Measurements from ENCODE around the gene CTNNBIP1.

The CTNNBIP1 gene

GRCh38 chr1:9881838-9882249, 28.2 kb downstream of the CTNNBIP1 start:
- Histone ChIP-seq H3K27me3 (ENCODE audit: insufficient read depth, low read depth, severe bottlenecking) (no peaks in the 10 kb centered on the region), H3K36me3 (no peaks in the 10 kb centered on the region; the same call in 1 of the 2 replicates), H3K4me3 (ENCODE audit: low read depth, low read length) (no peak overlapping the region), H3K27ac (no peak overlapping the region), H3K9me3 (ENCODE audit: severe bottlenecking) (no peaks in the 10 kb centered on the region)
- no peak for DNase-seq
- TF ChIP-seq CTCF (IDR thresholded peaks at IDR 0.05; ENCODE audit: low read depth, low read length): no peak

DNA sequence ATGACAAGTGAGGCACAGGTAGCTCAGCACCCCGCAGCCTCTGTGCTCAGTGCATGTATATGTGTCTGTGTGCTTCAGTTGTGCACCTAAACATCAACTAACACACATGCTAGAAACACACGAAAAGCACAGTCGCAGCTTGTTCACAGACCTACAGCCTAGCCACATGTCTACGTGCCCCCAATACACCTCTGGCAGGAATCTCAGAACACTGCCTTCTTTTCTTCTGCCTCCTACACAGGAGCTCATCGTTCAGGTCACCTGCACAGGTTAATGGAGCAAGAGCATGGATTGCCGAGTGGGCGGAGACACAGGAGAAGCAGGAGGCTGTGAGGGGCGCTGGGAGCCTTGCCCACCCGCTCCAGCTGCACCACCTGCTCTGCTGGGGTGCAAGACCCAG, 31.7 kb downstream of the CTNNBIP1 start:
- H3K27ac ChIP-seq: no peak overlapping the region

DNA sequence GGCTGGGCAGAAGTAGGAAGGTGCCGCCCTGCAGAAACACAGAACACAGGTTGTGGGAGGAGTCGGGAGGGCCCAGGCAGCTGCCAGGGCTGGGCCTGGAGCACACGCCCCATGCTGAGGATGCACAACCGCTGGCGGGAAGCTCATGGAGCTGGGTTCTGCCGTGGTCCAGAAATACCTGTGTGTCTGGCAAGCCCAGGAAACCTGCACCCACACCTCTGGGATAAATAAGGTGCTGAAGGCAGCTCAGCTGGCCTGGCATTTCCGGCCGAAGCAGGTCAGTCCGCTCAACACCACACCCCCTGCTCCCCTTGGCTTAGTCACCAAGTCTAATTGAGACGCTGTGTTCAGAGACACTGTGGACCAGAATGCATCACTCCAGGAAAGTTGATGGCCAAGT, 32.1 kb downstream of the CTNNBIP1 start:
- H3K27ac ChIP-seq: no peak overlapping the region

More for the DNA sequence above, 31.7 kb downstream of the CTNNBIP1 start:
- Histone ChIP-seq H3K4me3 (ENCODE audit: low read depth, low read length) (no peak overlapping the region), H3K27me3 (ENCODE audit: insufficient read depth, low read depth, severe bottlenecking) (no peaks in the 10 kb centered on the region), H3K36me3 (no peaks in the 10 kb centered on the region), H3K9me3 (ENCODE audit: severe bottlenecking) (no peaks in the 10 kb centered on the region)
- TF ChIP-seq CTCF (IDR thresholded peaks at IDR 0.05; ENCODE audit: low read depth, low read length): no peak
- no peak for DNase-seq

DNA sequence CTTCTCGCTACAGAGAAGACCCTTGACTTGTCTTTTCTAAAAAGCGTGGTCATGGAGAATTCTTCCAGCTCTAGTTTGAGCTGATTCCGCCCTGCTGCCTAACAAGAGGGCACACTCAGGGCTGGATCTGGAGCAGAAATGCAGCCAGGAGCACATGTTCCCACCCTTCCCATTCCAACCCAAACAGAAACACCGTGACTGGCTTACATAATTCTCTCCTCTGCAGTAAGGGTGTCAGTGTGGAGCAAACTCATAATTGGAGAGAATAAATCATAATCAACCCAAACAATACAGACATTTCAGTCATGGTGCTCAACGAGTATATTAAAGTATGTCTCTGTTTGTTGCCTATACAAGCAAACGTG, 34.5 kb downstream of the CTNNBIP1 start:
- H3K4me3 ChIP-seq (ENCODE audit: low read depth, low read length): no peak overlapping the region

More for the DNA sequence above, 32.1 kb downstream of the CTNNBIP1 start:
- DNase-seq: no peak
- H3K27me3 ChIP-seq (ENCODE audit: insufficient read depth, low read depth, severe bottlenecking): no peaks in the 10 kb centered on the region
- no peak for TF ChIP-seq CTCF (IDR thresholded peaks at IDR 0.05; ENCODE audit: low read depth, low read length)
- H3K36me3 ChIP-seq: no peaks in the 10 kb centered on the region
- H3K4me3 ChIP-seq (ENCODE audit: low read depth, low read length): no peak overlapping the region
- no peaks in the 10 kb centered on the region for H3K9me3 ChIP-seq (ENCODE audit: severe bottlenecking)

DNA sequence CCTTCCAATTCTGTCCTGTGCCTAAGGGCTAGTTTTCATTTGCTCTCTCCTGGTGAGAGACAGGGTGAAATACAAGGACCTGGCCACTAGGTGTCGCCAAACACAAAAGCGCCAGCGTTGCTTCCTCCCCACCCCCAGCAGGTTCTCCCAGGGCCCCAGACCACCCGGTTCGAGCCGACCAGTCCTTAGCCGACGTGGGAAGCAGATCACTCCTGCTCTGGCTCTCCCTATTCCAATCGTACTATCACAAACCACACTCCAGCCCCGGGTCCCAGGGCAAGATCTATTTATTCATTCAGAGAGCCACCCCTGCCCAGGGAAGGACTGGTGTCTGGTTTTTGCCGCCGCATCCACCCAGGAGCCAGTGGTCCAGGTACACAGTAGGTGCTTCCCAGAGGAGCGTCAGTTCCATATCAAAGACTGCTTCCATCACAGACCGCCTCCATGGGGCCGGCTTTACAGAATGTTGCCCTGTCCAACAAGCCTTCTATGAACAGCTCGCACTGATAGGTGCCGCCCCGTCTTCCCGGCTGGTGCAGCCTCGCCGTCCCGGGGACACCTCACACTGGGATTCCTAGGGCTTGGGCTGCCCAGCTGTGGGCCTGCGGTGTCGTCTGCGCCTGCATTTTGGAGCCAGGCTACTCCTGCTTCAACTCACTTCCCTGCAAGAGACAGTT, 35.0 kb downstream of the CTNNBIP1 start:
- H3K4me3 ChIP-seq (ENCODE audit: low read depth, low read length): no peak overlapping the region
- TF ChIP-seq CTCF (IDR thresholded peaks at IDR 0.05; ENCODE audit: low read depth, low read length): peak; percentile 89
- H3K27ac ChIP-seq: peak overlapping the region; percentile 44; the same call in 1 of the 2 replicates
- DNase-seq: peak; percentile 82
- H3K36me3 ChIP-seq: no peaks in the 10 kb centered on the region
- H3K27me3 ChIP-seq (ENCODE audit: insufficient read depth, low read depth, severe bottlenecking): no peaks in the 10 kb centered on the region
- no peaks in the 10 kb centered on the region for H3K9me3 ChIP-seq (ENCODE audit: severe bottlenecking)

More for the DNA sequence above, 34.5 kb downstream of the CTNNBIP1 start:
- Histone ChIP-seq H3K27me3 (ENCODE audit: insufficient read depth, low read depth, severe bottlenecking) (no peaks in the 10 kb centered on the region), H3K27ac (no peak overlapping the region), H3K9me3 (ENCODE audit: severe bottlenecking) (no peaks in the 10 kb centered on the region), H3K36me3 (no peaks in the 10 kb centered on the region)
- DNase-seq: no peak
- TF ChIP-seq CTCF (IDR thresholded peaks at IDR 0.05; ENCODE audit: low read depth, low read length): no peak

DNA sequence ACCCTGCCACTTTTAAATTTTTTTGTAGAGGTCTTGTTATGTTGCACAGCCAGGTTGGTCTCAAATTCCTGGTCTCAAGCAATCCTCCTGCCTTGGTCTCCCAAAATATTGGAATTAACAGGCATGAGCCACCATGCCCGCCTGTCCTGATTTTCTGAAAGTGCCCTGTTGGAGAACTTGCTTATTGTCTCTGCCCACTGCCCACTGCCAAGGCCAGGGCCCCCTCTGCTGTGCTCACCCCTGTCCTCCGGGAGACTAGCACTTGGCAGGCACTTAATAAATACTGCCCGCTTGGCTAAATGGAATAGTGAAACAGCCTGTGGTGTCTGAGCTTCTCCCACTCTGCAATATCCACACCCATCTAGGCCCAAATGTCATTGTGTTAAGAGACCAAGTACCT, 35.7 kb downstream of the CTNNBIP1 start:
- no peak for DNase-seq
- no peak overlapping the region for H3K4me3 ChIP-seq (ENCODE audit: low read depth, low read length)
- H3K27ac ChIP-seq: no peak overlapping the region
- H3K27me3 ChIP-seq (ENCODE audit: insufficient read depth, low read depth, severe bottlenecking): no peaks in the 10 kb centered on the region
- TF ChIP-seq CTCF (IDR thresholded peaks at IDR 0.05; ENCODE audit: low read depth, low read length): no peak
- no peaks in the 10 kb centered on the region for H3K36me3 ChIP-seq
- no peaks in the 10 kb centered on the region for H3K9me3 ChIP-seq (ENCODE audit: severe bottlenecking)

Data from WERI-Rb-1 (cell line).